Mucosa of rectum (tissue), 2 donors: ENCODE results near the gene SHISAL2A.

Experiments
- H3K27ac ChIP-seq, 2 donors: one replicate each; pipeline ENCODE4 v1.7.0; 2013; ENCODE audit warnings: inconsistent platforms in 2 of 2, low read depth in 2 of 2, low read length in 2 of 2
- H3K27me3 ChIP-seq, 2 donors: one replicate each; pipeline ENCODE4 v1.7.0; 2013; ENCODE audit warnings: low read length in 2 of 2; ENCODE audit not compliant: control insufficient read depth in 2 of 2, insufficient read depth in 2 of 2
- H3K36me3 ChIP-seq, 2 donors: one replicate each; pipeline ENCODE4 v1.7.0; 2013; ENCODE audit warnings: low read length in 2 of 2; ENCODE audit not compliant: control insufficient read depth in 2 of 2, insufficient read depth in 2 of 2
- H3K4me1 ChIP-seq, 2 donors: one replicate each; pipeline ENCODE4 v1.7.0; 2013; ENCODE audit warnings: low read length in 2 of 2, mild to moderate bottlenecking in 1 of 2; ENCODE audit not compliant: control insufficient read depth in 2 of 2, insufficient read depth in 2 of 2
- H3K4me3 ChIP-seq, 2 donors: one replicate each; pipeline ENCODE4 v1.7.0; 2013; ENCODE audit warnings: low read length in 2 of 2
- H3K9ac ChIP-seq, 2 donors: one replicate each; pipeline ENCODE4 v1.7.0; 2013; ENCODE audit warnings: low read length in 2 of 2, low read depth in 1 of 2, mild to moderate bottlenecking in 1 of 2
- H3K9me3 ChIP-seq, 2 donors: one replicate each; pipeline ENCODE4 v1.7.0; 2013; ENCODE audit warnings: low read length in 2 of 2; ENCODE audit not compliant: control insufficient read depth in 2 of 2
- donor health status: healthy.
- donor health status: Normal muscosa, but diverticular disease.

SHISAL2A gene

DNA sequence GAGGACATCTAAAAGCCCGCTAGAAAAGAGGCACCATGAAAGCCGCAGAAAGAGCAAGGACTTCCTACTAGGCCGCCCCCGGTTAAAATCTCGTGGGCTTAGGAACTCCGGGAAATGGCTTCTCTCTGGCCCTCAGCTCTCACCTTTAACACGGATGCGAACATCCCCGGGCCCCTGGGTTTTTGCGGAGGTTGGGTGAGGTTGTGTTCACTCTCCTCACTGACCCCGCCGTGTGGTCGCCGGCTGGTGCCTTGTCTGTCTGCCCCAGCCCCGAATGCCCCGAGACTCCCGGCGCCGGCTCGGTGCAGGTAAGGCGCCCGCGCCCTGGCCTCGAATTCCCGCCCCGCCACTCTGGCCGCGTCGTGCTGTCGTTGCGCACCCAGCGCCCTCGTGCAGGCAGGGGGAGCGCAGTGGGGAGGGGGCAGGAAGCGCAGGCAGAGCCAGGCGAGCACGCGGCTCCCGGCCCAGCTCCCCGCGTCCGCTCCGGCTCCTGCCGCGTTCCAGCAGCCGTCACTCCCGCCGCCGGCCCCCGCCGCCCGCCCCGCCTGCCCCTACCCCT lies at the start of gene SHISAL2A:
Gene SHISAL2A, plus strand, starts transcription at position 437 of the 559 bp plus-strand sequence. CDS start 326 bp downstream, outside the sequence.
- H3K9me3 ChIP-seq = no peaks in the 10 kb centered on the region
- H3K9ac ChIP-seq = peak within 1 kb of the TSS; percentile 29 to 63
- peak within 1 kb of the TSS; percentile 13 to 63 for H3K27ac ChIP-seq
- no peaks in the 10 kb centered on the region for H3K36me3 ChIP-seq
- peaks cover 7 to 11% of the 10 kb centered on the region in 2 donors for H3K4me1 ChIP-seq
- peaks cover 22 to 26% of the 10 kb centered on the region in 2 donors for H3K27me3 ChIP-seq
- H3K4me3 ChIP-seq = peak within 1 kb of the TSS; percentile 19 to 68

DNA sequence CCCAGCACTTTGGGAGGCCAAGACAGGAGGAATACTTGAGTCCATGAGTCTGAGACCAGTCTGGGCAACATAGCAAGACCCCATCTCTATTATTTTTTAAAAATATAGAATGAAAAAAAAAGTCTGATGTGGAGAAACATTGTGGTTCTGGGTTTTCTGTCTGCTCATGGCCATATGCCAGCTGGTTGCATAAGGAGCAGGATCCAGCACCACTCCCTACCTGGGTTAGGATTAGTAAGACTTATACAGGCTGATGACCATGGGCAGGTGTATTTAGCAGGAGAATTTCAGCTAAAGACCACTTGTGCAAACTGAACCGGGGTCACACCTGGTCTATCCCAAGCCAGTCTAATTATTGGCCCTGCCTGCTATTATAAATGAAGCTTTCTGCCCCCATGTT lies 47.5 kb upstream of the SHISAL2A start:
- Histone ChIP-seq H3K27me3 (peaks cover 0 to 2% of the 10 kb centered on the region in 2 donors), H3K9me3 (no peaks in the 10 kb centered on the region), H3K36me3 (no peaks in the 10 kb centered on the region), H3K4me3 (no peak overlapping the region), H3K9ac (no peak overlapping the region), H3K4me1 (no peaks in the 10 kb centered on the region), H3K27ac (no peak overlapping the region)

DNA sequence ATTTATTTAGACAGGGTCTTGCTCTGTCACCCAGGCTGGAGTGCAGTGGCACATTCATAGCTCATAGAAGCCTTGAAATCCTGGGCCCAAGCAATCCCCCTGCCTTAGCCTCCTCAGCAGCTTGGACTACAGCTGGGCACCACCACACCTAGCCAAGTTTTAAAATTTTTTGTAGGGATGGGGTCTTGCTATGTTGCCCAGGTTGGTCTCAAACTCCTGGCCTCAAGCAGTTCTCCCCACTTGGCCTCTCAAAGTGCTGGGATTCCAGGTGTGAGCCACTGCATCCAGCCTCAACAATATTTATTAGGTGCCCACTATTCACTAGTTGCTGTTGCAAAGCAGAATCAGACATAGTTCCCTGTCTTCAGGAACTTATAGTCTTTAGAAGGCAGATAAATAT lies 44.9 kb upstream of the SHISAL2A start:
- Histone ChIP-seq H3K27ac (no peak overlapping the region), H3K27me3 (peaks cover 0 to 2% of the 10 kb centered on the region in 2 donors), H3K4me1 (no peaks in the 10 kb centered on the region), H3K4me3 (no peak overlapping the region), H3K36me3 (no peaks in the 10 kb centered on the region), H3K9me3 (no peaks in the 10 kb centered on the region), H3K9ac (no peak overlapping the region)

DNA sequence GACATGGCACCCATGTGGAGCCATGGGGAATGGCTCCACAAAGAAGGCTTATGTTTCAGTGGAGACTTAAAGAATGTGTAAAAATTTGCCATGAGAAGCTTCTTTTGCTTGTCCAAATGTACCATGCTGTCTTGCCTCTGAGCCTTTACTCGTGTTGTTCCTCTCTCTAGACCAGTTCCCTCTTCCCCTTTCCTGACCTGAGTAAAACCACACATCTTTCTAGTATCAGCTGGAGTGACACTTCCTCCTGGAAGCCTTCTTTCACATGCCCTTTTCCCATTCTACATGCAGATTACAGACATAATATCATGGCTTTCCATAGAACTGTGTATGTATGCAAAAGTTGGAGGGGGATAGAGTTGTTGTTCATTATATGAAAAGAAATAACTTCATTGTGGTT lies 44.4 kb upstream of the SHISAL2A start:
- Histone ChIP-seq H3K4me3 (no peak overlapping the region), H3K27ac (no peak overlapping the region), H3K27me3 (peaks cover 0 to 2% of the 10 kb centered on the region in 2 donors), H3K4me1 (no peaks in the 10 kb centered on the region), H3K9ac (no peak overlapping the region), H3K9me3 (no peaks in the 10 kb centered on the region), H3K36me3 (no peaks in the 10 kb centered on the region)

DNA sequence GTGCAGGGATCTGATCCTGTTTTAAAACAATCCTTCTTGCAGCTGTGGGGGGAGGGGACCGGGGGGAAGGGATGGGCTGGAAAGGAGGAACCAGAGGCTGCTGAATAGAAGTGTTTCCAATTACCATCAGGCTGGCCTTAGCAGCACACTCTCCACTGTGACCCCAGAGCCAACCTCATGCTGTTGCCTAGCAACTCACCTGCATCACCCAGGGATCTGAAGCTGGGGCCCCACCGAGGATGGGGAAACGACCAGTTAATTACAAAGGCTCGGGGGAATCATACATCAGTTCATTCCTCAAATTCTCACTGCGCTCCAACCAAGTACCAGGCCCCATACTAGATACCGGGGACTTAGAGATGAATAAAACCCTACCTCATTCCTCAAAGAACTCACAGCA lies 42.7 kb upstream of the SHISAL2A start:
- H3K4me3 ChIP-seq = no peak overlapping the region
- no peaks in the 10 kb centered on the region for H3K9me3 ChIP-seq
- no peak overlapping the region for H3K9ac ChIP-seq
- H3K27ac ChIP-seq = no peak overlapping the region
- H3K27me3 ChIP-seq = peaks cover 0 to under 1% of the 10 kb centered on the region in 2 donors
- H3K4me1 ChIP-seq = no peaks in the 10 kb centered on the region
- H3K36me3 ChIP-seq = no peaks in the 10 kb centered on the region

DNA sequence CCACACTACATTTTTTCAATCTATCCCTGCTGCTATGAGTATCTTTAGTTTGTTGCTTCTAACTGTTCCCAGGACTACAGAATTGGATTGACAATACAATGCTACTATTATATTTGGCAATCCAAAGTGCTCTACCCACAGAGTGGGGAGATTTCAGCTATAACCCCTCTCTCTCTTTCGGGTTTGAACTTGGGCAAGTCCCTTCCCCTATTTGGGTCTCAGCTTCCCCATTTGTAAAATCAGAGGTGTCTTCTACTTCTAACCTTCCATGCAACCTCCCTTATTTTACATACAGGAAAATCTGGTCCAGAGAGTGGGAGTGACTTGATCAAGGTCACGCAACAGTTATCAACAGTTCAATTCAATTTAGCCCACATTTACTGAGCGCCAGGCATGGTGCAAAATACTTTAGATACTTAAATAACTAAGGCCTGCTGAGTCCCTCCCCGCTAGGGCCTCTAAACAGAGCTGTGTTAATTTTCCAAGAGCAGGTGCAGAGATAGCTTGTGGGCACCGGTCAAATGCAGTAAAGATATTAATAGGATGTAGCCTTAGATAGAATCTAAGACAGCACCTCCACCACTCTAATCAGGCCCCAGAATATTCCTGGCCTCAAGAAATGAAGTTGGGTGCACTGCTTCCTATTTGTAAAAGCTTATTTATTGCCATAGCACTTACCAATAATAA lies 40.2 kb upstream of the SHISAL2A start:
- no peaks in the 10 kb centered on the region for H3K36me3 ChIP-seq
- H3K4me1 ChIP-seq = no peaks in the 10 kb centered on the region
- H3K27me3 ChIP-seq = no peaks in the 10 kb centered on the region
- no peak overlapping the region for H3K9ac ChIP-seq
- no peak overlapping the region for H3K4me3 ChIP-seq
- H3K27ac ChIP-seq = no peak overlapping the region
- no peaks in the 10 kb centered on the region for H3K9me3 ChIP-seq

DNA sequence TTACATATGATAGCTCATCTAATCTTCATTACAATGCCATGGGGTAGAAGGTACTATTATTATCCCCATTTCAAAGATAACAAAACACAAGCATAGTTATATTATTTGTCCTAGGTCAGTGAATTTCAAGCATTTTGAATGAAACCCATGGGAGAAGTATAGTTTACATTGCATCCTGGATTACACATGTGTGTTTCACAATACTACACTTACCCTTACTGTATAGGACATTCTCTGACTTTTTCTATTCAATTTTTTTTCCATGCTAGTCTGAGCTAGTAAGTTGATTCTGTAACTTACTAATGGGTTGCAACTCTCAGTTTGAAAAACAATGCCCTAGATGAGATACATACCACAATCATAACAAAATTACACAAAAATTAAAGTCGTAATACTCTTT lies 39.5 kb upstream of the SHISAL2A start:
- no peaks in the 10 kb centered on the region for H3K27me3 ChIP-seq
- no peaks in the 10 kb centered on the region for H3K4me1 ChIP-seq
- H3K9ac ChIP-seq = no peak overlapping the region
- no peaks in the 10 kb centered on the region for H3K36me3 ChIP-seq
- H3K9me3 ChIP-seq = no peaks in the 10 kb centered on the region
- no peak overlapping the region for H3K27ac ChIP-seq
- no peak overlapping the region for H3K4me3 ChIP-seq

DNA sequence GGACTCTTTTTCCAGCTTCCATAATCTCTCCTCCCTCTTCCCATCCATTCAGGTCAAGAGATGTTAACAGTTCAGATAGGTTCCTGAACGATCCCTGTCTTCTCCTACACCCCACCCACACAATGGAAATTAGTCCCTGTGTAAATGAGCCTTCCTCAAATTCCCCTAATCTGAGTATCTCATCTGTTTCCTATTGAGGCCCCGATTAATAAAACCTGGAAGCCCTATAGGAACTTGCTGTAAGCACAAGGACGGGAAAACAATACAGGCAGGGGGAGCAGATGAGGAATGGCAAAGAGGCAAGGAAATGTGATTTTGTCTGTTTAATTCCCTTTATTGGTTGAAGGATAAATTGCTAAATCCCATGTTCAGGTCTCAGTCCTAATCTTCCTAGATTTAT lies 37.9 kb upstream of the SHISAL2A start:
- H3K4me1 ChIP-seq = no peaks in the 10 kb centered on the region
- H3K9ac ChIP-seq = no peak overlapping the region
- no peaks in the 10 kb centered on the region for H3K27me3 ChIP-seq
- no peak overlapping the region for H3K4me3 ChIP-seq
- H3K9me3 ChIP-seq = no peaks in the 10 kb centered on the region
- H3K36me3 ChIP-seq = no peaks in the 10 kb centered on the region
- H3K27ac ChIP-seq = no peak overlapping the region

DNA sequence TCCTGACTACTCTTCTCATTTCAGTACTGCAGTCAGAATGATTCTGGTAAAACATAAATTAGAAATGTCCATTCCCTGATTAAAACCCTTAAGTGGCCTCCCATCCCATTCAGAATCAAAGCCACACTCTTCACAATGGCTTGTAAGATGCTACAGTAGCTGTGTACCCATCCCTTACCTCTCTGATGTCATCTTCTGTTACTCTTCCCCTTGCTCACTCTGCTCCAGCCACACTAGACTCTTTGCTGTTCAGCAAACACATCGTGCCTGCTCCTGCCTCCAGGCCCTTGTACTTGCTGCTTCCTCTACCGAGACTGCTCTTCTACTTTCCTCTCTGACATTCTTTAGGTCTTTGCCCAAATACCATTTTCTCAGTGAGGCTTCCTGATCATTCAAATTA lies 35.1 kb upstream of the SHISAL2A start:
- Histone ChIP-seq H3K36me3 (no peaks in the 10 kb centered on the region), H3K27ac (no peak overlapping the region), H3K27me3 (peaks cover 0 to 3% of the 10 kb centered on the region in 2 donors), H3K9me3 (no peaks in the 10 kb centered on the region), H3K9ac (no peak overlapping the region), H3K4me1 (peaks cover 6 to 9% of the 10 kb centered on the region in 2 donors), H3K4me3 (no peak overlapping the region)

DNA sequence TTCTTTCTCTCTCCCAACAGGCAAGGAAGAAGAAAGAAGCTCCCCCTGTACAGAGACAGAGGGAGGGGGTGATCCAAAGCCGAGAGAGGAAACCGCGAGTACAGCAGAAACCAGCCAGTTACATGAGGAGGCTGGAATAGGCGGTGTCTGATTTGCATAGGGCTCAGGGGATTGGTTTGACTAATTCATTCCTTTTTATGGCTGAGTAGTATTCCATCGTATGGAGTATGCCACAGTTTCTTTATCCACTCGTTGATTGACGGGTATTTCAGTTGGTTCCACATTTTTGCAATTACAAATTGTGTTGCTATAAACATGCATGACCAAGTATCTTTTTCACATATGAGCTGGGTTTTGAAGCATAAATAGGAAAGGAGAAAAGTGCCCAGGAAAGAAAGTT lies 34.2 kb upstream of the SHISAL2A start:
- H3K9me3 ChIP-seq = no peaks in the 10 kb centered on the region
- H3K27me3 ChIP-seq = peaks cover 0 to 3% of the 10 kb centered on the region in 2 donors
- peaks cover 9 to 10% of the 10 kb centered on the region in 2 donors for H3K4me1 ChIP-seq
- H3K4me3 ChIP-seq = no peak overlapping the region
- H3K36me3 ChIP-seq = no peaks in the 10 kb centered on the region
- no peak overlapping the region for H3K9ac ChIP-seq
- no peak overlapping the region for H3K27ac ChIP-seq
